ENCODE results near the gene NOM1. TPM values are rescaled to one million over a fixed set of nuclear protein-coding genes. Genes with fewer than 3 reads are reported as not detected.

NOM1 gene
- total RNA-seq, 2 donors from 2014 or later = 12.7 to 21.4 TPM

DNA sequence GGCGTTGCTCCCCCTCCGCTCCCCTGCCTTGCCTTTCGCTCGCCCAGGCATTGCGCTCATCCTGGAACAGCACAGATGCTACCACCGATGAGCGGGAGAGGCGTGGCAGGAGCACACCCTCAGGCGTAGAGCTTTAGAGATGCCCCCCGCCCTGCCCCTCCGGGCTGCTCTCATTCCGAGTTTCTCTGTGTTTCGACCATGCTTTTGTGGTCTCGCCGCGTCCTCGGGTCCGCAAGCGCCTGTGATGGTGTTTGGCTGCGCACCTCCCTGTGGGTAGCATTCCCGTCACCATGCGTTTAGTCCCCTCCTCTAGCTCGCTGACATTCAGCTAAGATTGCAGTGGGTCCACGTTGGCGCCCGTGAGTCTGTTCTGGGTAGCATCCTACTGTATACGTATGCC lies 18.7 kb downstream of the NOM1 start:
- H3K36me3 ChIP-seq = peaks cover 4% of the 10 kb centered on the region
- intact Hi-C loops (cut with DNase I) = no loop called here
- no peak overlapping the region for H3K4me3 ChIP-seq
- no peak for DNase-seq
- no peaks in the 10 kb centered on the region for H3K9me3 ChIP-seq
- TF ChIP-seq, protein P1, sequence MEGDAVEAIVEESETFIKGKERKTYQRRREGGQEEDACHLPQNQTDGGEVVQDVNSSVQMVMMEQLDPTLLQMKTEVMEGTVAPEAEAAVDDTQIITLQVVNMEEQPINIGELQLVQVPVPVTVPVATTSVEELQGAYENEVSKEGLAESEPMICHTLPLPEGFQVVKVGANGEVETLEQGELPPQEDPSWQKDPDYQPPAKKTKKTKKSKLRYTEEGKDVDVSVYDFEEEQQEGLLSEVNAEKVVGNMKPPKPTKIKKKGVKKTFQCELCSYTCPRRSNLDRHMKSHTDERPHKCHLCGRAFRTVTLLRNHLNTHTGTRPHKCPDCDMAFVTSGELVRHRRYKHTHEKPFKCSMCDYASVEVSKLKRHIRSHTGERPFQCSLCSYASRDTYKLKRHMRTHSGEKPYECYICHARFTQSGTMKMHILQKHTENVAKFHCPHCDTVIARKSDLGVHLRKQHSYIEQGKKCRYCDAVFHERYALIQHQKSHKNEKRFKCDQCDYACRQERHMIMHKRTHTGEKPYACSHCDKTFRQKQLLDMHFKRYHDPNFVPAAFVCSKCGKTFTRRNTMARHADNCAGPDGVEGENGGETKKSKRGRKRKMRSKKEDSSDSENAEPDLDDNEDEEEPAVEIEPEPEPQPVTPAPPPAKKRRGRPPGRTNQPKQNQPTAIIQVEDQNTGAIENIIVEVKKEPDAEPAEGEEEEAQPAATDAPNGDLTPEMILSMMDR (IDR thresholded peaks at IDR 0.05) = no peak
- H3K4me1 ChIP-seq = no peaks in the 10 kb centered on the region
- H3K27me3 ChIP-seq = no peaks in the 10 kb centered on the region
- H3K27ac ChIP-seq = no peak overlapping the region
- H3K9ac ChIP-seq (ENCODE audit: low read depth in 2 of 2, low read length in 2 of 2) = no peak overlapping the region

DNA sequence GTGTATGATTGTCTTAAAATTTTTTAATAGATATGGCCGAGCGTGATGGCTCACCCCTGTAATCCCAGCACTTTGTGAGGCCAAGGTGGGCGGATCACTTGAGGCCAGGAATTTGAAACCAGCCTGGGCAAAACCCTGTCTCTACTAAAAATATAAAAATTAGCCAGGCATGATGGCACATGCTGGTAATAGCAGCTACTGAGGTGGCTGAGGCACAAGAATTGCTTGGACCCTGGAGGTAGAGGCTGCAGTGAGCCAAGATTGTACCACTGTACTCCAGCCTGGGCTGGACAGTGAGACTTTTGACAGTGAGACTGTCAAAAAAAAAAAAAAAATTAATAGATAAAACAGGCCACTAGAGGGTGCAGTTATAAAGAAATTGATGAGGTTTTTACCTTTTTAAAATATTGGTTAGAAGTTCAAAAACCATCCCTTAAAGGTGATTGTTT lies 20.5 kb downstream of the NOM1 start:
- TF ChIP-seq, protein P1 (IDR thresholded peaks at IDR 0.05) = no peak
- no peak for DNase-seq
- Histone ChIP-seq H3K27ac (no peak overlapping the region), H3K36me3 (peaks cover 4% of the 10 kb centered on the region), H3K4me1 (no peaks in the 10 kb centered on the region), H3K9me3 (no peaks in the 10 kb centered on the region), H3K4me3 (no peak overlapping the region), H3K27me3 (no peaks in the 10 kb centered on the region), H3K9ac (ENCODE audit: low read depth in 2 of 2, low read length in 2 of 2) (no peak overlapping the region)
- intact Hi-C loops (cut with DNase I) = no loop called here

DNA sequence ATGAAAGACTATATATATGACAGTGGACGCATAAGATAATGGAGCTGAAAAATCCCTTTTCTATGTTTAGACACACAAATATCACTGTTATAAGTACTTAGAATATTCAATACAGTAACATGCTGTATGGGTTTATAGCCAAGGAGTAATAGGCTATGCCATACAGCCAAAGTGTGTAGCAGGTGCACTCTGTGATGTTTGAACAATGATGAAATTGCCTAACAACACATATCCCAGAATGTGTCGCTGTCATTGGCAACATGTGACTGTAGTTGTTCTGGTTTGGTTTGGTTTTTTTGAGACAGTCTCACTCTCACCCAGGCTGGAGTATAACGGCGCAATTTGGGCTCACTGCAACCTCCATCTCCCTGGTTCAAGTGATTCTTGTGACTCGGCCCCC lies 26.1 kb downstream of the NOM1 start:
- H3K4me1 ChIP-seq = no peaks in the 10 kb centered on the region
- no peaks in the 10 kb centered on the region for H3K27me3 ChIP-seq
- TF ChIP-seq, protein P1 (IDR thresholded peaks at IDR 0.05) = no peak
- H3K4me3 ChIP-seq = no peak overlapping the region
- no peaks in the 10 kb centered on the region for H3K9me3 ChIP-seq
- peak; percentile 6 for DNase-seq
- no peak overlapping the region for H3K9ac ChIP-seq (ENCODE audit: low read depth in 2 of 2, low read length in 2 of 2)
- no peak overlapping the region for H3K27ac ChIP-seq
- peaks cover 4% of the 10 kb centered on the region for H3K36me3 ChIP-seq
- intact Hi-C loops (cut with DNase I) = no loop called here

DNA sequence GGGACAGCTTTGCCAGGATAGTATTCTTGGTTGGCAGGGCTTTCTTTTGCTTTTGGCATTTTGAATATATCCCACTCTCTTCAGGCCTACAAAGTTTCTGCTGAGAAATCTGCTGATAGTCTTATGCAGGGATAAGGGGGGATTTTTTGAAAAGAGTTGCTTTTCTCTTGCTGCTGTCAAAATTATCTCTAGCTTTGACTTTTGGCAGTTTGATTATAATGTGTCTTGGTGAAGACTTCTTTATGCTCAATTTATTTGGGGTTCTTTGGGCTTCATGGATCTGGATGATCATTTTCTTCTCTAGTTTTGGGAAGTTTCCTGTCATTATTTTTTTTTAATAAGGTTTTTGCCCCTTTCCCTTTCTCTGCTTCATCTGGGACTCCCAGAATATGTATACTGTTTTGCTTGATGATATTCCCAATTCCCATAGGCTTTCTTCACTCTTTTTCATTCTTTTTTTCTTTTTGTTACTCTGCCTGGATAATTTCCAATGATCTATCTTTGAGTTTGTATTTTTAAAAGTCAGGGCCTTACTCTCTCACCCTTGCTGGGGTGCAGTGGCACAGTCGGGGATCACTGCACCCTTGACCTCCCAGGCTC lies 29.6 kb downstream of the NOM1 start:
- no peaks in the 10 kb centered on the region for H3K36me3 ChIP-seq
- no peaks in the 10 kb centered on the region for H3K9me3 ChIP-seq
- H3K27me3 ChIP-seq = no peaks in the 10 kb centered on the region
- no peak overlapping the region for H3K4me3 ChIP-seq
- H3K4me1 ChIP-seq = no peaks in the 10 kb centered on the region
- peak; percentile 1 for DNase-seq
- H3K9ac ChIP-seq (ENCODE audit: low read depth in 2 of 2, low read length in 2 of 2) = no peak overlapping the region
- TF ChIP-seq, protein P1 (IDR thresholded peaks at IDR 0.05) = no peak
- intact Hi-C loops (cut with DNase I) = no loop called here
- H3K27ac ChIP-seq = no peak overlapping the region

DNA sequence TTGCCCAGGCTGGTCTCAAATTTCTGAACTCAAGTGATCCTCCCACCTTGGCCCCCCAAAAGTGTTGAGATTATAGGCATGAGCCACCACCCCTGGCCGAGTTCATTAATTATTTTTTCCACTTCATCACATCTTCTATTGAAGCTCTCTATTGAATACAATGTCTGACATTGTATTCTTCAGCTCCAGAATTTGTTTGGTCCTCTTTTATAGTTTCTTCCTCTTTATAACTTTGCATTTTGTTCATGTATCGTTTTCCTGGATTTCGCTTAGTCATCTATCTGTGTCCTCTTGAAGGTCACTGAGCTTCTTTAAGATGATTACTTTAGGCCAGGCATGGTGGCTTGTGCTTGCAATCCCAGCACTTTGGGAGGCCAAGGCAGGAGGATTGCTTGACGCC lies 30.2 kb downstream of the NOM1 start:
- TF ChIP-seq, protein P1 (IDR thresholded peaks at IDR 0.05) = no peak
- Histone ChIP-seq H3K9me3 (no peaks in the 10 kb centered on the region), H3K9ac (ENCODE audit: low read depth in 2 of 2, low read length in 2 of 2) (no peak overlapping the region), H3K36me3 (no peaks in the 10 kb centered on the region), H3K4me1 (no peaks in the 10 kb centered on the region), H3K27me3 (no peaks in the 10 kb centered on the region), H3K27ac (no peak overlapping the region), H3K4me3 (no peak overlapping the region)
- DNase-seq = peak; percentile 7
- intact Hi-C loops (cut with DNase I) = no loop called here

Data from colonic mucosa (tissue), 4 donors.